ENCODE measurements around the gene TTC39B.
"Not testable (repeated sequence)": the region's sequence is repeated elsewhere in the genome, so short reads cannot be mapped to it uniquely, and the experiment has no call there.

The TTC39B gene

GRCh38 chr9:15268782-15269181, 38.2 kb downstream of the TTC39B start:
- DNase-seq, result no peak

- DNase-seq, result no peak
These were observed 38.7 kb downstream of the TTC39B start for GRCh38 chr9:15268317-15268716.

GRCh38 chr9:15264918-15265317, 42.1 kb downstream of the TTC39B start:
- DNase-seq, result no peak

GRCh38 chr9:15262581-15262980, 44.4 kb downstream of the TTC39B start:
- no peak for DNase-seq

- no peak for DNase-seq
These were observed 50.6 kb downstream of the TTC39B start for GRCh38 chr9:15256426-15256825.

- no peak for DNase-seq
These were observed 53.2 kb downstream of the TTC39B start for GRCh38 chr9:15253786-15254185.

GRCh38 chr9:15253197-15253596, 53.8 kb downstream of the TTC39B start:
- DNase-seq, result no peak

- peak in 3 of 56 donors; percentile 3 to 24 (median 12) for DNase-seq
These were observed 57.0 kb downstream of the TTC39B start for GRCh38 chr9:15249981-15250380.

- DNase-seq, result no peak
These were observed 57.8 kb downstream of the TTC39B start for GRCh38 chr9:15249042-15249818.

- no peak for DNase-seq
These were observed 58.4 kb downstream of the TTC39B start for GRCh38 chr9:15248621-15249020.

GRCh38 chr9:15248081-15248480, 58.9 kb downstream of the TTC39B start:
- DNase-seq, result no peak

GRCh38 chr9:15246708-15247107, 60.3 kb downstream of the TTC39B start:
- no peak for DNase-seq

- DNase-seq, result no peak
These were observed 60.8 kb downstream of the TTC39B start for GRCh38 chr9:15246243-15246642.

- DNase-seq, result no peak
These were observed 63.0 kb downstream of the TTC39B start for GRCh38 chr9:15244001-15244441.

GRCh38 chr9:15243081-15243480, 63.9 kb downstream of the TTC39B start:
- no peak for DNase-seq

GRCh38 chr9:15240927-15241326, 66.1 kb downstream of the TTC39B start:
- no peak for DNase-seq

- DNase-seq, result no peak
These were observed 67.2 kb downstream of the TTC39B start for GRCh38 chr9:15239816-15240215.

GRCh38 chr9:15238646-15239045, 68.4 kb downstream of the TTC39B start:
- DNase-seq, result no peak

GRCh38 chr9:15235658-15236057, 71.4 kb downstream of the TTC39B start:
- DNase-seq, result no peak

- DNase-seq, result not testable (repeated sequence)
These were observed 73.0 kb downstream of the TTC39B start for GRCh38 chr9:15233941-15234490.

GRCh38 chr9:15232706-15233280, 74.2 kb downstream of the TTC39B start:
- not testable (repeated sequence) for DNase-seq

GRCh38 chr9:15231788-15232635, 75.0 kb downstream of the TTC39B start:
- DNase-seq, result no peak
